GM19099 (cell line): ENCODE measurements around the gene SLC39A10.

Experiments
- POLR2A ChIP-seq: IDR thresholded peaks from 3 replicates; pipeline ENCODE4 v1.6.1; 2011; ENCODE audit warnings: low read depth; ENCODE audit not compliant: insufficient read length; ENCODE audit errors: extremely low read depth

SLC39A10 gene

GRCh38 chr2:195682077-195682476 is 25.1 kb downstream of the SLC39A10 start:
- TF ChIP-seq POLR2A = no peak

- no peak for TF ChIP-seq POLR2A
Observed at GRCh38 chr2:195683174-195683573, 26.1 kb downstream of the SLC39A10 start.

GRCh38 chr2:195686564-195686963 is 29.5 kb downstream of the SLC39A10 start:
- TF ChIP-seq POLR2A = no peak

- TF ChIP-seq POLR2A = no peak
Observed at GRCh38 chr2:195687320-195688086, 30.5 kb downstream of the SLC39A10 start.

- TF ChIP-seq POLR2A = no peak
Observed at GRCh38 chr2:195694553-195694952, 37.5 kb downstream of the SLC39A10 start.

- no peak for TF ChIP-seq POLR2A
Observed at GRCh38 chr2:195695002-195695631, 38.1 kb downstream of the SLC39A10 start.

GRCh38 chr2:195696012-195696411 is 39.0 kb downstream of the SLC39A10 start:
- no peak for TF ChIP-seq POLR2A

- no peak for TF ChIP-seq POLR2A
Observed at GRCh38 chr2:195697681-195698220, 40.7 kb downstream of the SLC39A10 start.

- TF ChIP-seq POLR2A = no peak
Observed at GRCh38 chr2:195700480-195700879, 43.5 kb downstream of the SLC39A10 start.

- no peak for TF ChIP-seq POLR2A
Observed at GRCh38 chr2:195706161-195706900, 49.3 kb downstream of the SLC39A10 start.

- TF ChIP-seq POLR2A = no peak
Observed at GRCh38 chr2:195709901-195710806, 53.1 kb downstream of the SLC39A10 start.

GRCh38 chr2:195711478-195711877 is 54.5 kb downstream of the SLC39A10 start:
- TF ChIP-seq POLR2A = no peak

GRCh38 chr2:195716466-195716865 is 59.4 kb downstream of the SLC39A10 start:
- no peak for TF ChIP-seq POLR2A

- no peak for TF ChIP-seq POLR2A
Observed at GRCh38 chr2:195721042-195721441, 64.0 kb downstream of the SLC39A10 start.
